Measurements from ENCODE around the gene UGCG.

UGCG gene

DNA sequence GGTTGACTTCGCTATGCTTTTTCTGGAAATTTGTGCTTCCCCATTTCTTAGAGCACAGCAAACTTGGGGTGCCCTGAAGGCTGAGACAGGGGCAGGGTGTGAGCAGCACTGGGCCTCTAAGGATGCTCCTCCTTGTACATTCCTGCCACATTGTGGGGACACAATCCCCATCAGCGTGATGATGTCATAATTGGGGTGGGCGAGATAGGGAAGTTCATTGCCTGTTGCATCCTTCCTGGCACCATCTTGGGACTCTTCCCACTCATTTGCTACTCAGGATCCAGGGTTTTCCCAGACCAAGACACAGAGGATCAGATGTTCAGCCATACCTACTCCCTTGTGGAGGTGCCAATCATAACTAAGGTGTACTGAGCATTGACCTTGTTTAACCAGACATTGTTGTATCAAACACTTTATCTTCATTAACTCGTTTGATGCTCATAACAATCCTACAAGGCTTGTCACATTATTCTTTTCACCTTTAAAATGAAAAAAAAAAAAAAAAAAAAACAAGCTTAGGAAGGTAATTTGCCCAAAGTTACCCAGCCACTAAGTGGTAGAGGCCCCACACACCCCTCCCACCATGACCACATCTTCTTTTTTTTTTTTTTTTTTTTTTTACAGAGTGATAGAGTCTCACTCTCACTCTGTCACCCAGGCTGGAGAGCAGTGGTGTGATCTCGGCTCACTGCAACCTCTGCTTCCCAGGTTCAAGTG, 87.6 kb downstream of the UGCG start:
- DNase-seq (ENCODE audit: low spot score): no peak

Measured in HuH-7 (cell line).